Thoracic aorta (tissue), 2 donors: ENCODE results near the gene STAB2. TPM values are rescaled to one million over a fixed set of nuclear protein-coding genes. Genes with fewer than 3 reads are reported as not detected.

ENCODE experiments used
- ATAC-seq: fragments of 150-250 bp; one replicate; pipeline ENCODE4 v1.8.0; 2017; ENCODE audit warnings: low read depth; ENCODE audit not compliant: insufficient number of reproducible peaks, low FRiP score
- DNase-seq: peaks from one replicate; pipeline ENCODE4 v3.0.0-alpha.2; 2020; ENCODE audit warnings: low spot score
- H3K27ac ChIP-seq, 2 donors: fragments of 200-600 bp; sonication (generic); 1 replicate in 1 of 2; 2 replicates in 1 of 2; pipeline ENCODE4 v1.5.1; 2016; ENCODE audit warnings: mild to moderate bottlenecking in 2 of 2, moderate library complexity in 2 of 2
- H3K27me3 ChIP-seq: fragments of 200-600 bp; sonication (generic); replicated peaks from 2 replicates; pipeline ENCODE4 v1.6.0; 2016; ENCODE audit warnings: mild to moderate bottlenecking; ENCODE audit not compliant: insufficient read depth
- H3K36me3 ChIP-seq: fragments of 200-600 bp; sonication (generic); one replicate; pipeline ENCODE4 v1.5.1; 2016
- H3K4me1 ChIP-seq, 2 donors: fragments of 200-600 bp; sonication (generic); 1 replicate in 1 of 2; 2 replicates in 1 of 2; pipeline versions ENCODE4 v1.5.1 to v1.6.0; 2016; ENCODE audit warnings: low read depth in 2 of 2, mild to moderate bottlenecking in 1 of 2; ENCODE audit not compliant: control insufficient read depth in 1 of 2
- H3K4me3 ChIP-seq: fragments of 200-600 bp; sonication (generic); 2 replicates; pipeline ENCODE4 v1.5.1; 2016; ENCODE audit warnings: mild to moderate bottlenecking
- H3K9me3 ChIP-seq: fragments of 200-600 bp; sonication (generic); 2 replicates; pipeline ENCODE4 v1.5.1; 2016
- total RNA-seq, 2 donors: library from RNA; depleted of rRNA; stranded (reverse); fragments of >200 nt; gene quantifications; one replicate each; pipeline versions ENCODE4 v1.1.0 to v1.2.3, GENCODE V29; 2016
- TF ChIP-seq, protein P1 (sequence below): fragments of 200-600 bp; sonication (generic); IDR thresholded peaks from one replicate; pipeline ENCODE4 v1.5.1; 2019; ENCODE audit warnings: antibody characterized with exemption

STAB2 gene
- total RNA-seq, 2 donors from 2014 or later = not detected

- Histone ChIP-seq H3K27ac (no peak overlapping the region), H3K4me3 (no peak overlapping the region), H3K36me3 (no peaks in the 10 kb centered on the region), H3K27me3 (no peaks in the 10 kb centered on the region), H3K9me3 (no peaks in the 10 kb centered on the region), H3K4me1 (no peaks in the 10 kb centered on the region)
- TF ChIP-seq, protein P1, sequence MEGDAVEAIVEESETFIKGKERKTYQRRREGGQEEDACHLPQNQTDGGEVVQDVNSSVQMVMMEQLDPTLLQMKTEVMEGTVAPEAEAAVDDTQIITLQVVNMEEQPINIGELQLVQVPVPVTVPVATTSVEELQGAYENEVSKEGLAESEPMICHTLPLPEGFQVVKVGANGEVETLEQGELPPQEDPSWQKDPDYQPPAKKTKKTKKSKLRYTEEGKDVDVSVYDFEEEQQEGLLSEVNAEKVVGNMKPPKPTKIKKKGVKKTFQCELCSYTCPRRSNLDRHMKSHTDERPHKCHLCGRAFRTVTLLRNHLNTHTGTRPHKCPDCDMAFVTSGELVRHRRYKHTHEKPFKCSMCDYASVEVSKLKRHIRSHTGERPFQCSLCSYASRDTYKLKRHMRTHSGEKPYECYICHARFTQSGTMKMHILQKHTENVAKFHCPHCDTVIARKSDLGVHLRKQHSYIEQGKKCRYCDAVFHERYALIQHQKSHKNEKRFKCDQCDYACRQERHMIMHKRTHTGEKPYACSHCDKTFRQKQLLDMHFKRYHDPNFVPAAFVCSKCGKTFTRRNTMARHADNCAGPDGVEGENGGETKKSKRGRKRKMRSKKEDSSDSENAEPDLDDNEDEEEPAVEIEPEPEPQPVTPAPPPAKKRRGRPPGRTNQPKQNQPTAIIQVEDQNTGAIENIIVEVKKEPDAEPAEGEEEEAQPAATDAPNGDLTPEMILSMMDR = no peak
- ATAC-seq (no peak), DNase-seq (no peak)
Measured at GRCh38 chr12:103583008-103583407, 4.1 kb upstream of the STAB2 start.

DNA sequence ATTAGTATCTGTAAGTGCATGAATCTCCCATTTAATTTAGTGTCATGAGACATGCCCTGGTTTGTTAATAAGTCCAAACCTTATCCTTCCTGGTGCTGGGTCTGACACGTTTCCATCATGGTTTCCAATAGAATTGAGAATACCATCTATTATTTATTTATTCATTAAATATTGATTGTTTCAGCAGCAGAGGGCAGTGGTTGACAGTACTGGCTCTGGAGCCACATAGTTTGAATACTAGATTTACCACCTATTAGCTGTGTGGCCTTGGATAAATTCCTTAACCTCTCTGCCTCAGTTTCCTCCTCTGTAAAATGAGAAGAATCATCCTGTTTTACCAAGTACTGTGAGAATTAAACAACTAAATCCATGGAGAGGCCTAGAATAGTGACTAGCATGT is 941 bp upstream of the STAB2 start:
- Histone ChIP-seq H3K27me3 (no peaks in the 10 kb centered on the region), H3K9me3 (no peaks in the 10 kb centered on the region), H3K4me1 (no peaks in the 10 kb centered on the region), H3K27ac (no peak overlapping the region), H3K4me3 (no peak overlapping the region), H3K36me3 (no peaks in the 10 kb centered on the region)
- DNase-seq (no peak), ATAC-seq (no peak)
- TF ChIP-seq, protein P1 = no peak

DNA sequence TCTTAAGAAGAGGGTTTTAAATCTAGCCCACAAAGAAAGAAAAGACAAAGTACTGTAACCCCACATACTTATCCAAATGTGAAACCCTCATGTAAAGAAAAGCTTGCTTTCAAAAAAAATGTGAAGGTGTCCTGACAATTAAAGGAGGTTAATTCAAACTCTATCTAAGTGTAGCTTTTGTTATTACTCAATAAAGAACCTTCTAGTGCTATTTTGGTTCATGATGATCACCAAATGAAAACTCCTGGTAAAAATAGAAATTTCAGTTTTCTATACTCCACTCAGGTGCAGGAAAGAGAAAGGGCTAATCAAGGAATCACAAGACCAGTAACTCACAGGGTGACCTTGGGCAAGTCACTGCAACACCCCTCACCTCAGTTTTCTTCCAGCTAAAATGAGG is 1.6 kb downstream of the STAB2 start:
- H3K36me3 ChIP-seq = no peaks in the 10 kb centered on the region
- TF ChIP-seq, protein P1 = no peak
- DNase-seq = no peak
- ATAC-seq = no peak
- H3K27me3 ChIP-seq = no peaks in the 10 kb centered on the region
- no peak overlapping the region for H3K4me3 ChIP-seq
- H3K9me3 ChIP-seq = no peaks in the 10 kb centered on the region
- H3K4me1 ChIP-seq = no peaks in the 10 kb centered on the region
- H3K27ac ChIP-seq = no peak overlapping the region

DNA sequence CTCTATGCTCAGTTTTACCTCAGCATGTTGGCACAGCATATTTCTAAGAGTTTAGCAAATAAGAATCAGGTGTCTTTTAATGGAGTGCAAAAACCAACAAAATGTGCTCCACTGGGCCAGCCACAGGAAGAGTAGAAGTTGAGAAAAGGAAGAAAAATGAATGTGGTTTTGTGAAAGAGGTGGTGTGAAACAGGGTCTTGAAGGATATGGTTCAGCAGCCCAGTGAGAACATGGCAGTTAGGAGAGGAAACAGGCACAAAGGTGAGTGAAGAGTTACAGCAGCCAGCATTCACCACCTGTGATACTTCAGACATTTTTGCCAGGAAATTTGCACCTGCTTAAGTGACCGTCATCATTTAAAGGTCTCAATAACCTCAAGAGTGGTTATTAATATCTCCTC is 2.4 kb downstream of the STAB2 start:
- no peak overlapping the region for H3K4me3 ChIP-seq
- no peak overlapping the region for H3K27ac ChIP-seq
- TF ChIP-seq, protein P1 = no peak
- no peak for ATAC-seq
- H3K9me3 ChIP-seq = no peaks in the 10 kb centered on the region
- no peak for DNase-seq
- H3K36me3 ChIP-seq = no peaks in the 10 kb centered on the region
- H3K27me3 ChIP-seq = no peaks in the 10 kb centered on the region
- H3K4me1 ChIP-seq = no peaks in the 10 kb centered on the region

GRCh38 chr12:103590271-103590670 is 3.2 kb downstream of the STAB2 start:
- DNase-seq (no peak), ATAC-seq (no peak)
- Histone ChIP-seq H3K27ac (no peak overlapping the region), H3K9me3 (no peaks in the 10 kb centered on the region), H3K4me3 (no peak overlapping the region), H3K27me3 (no peaks in the 10 kb centered on the region), H3K4me1 (no peaks in the 10 kb centered on the region), H3K36me3 (no peaks in the 10 kb centered on the region)
- TF ChIP-seq, protein P1 = no peak
